ENCODE measurements around the gene PDCD5. TPM values are rescaled to one million over a fixed set of nuclear protein-coding genes. Genes with fewer than 3 reads are reported as not detected.

The PDCD5 gene
- total and polyA plus RNA-seq, 12 donors, result 84.3 to 349 (median 107) TPM

- H3K4me3 ChIP-seq, result no peak overlapping the region
- H3K27ac ChIP-seq, result no peak overlapping the region
- no peaks in the 10 kb centered on the region for H3K36me3 ChIP-seq
- no peaks in the 10 kb centered on the region for H3K4me1 ChIP-seq
- intact Hi-C loops (cut with DNase I), result no loop called here
- ATAC-seq (no peak), DNase-seq (no peak)
- 82 to 87% methylated on average over 11 of the region's 11 CpGs for WGBS, 2 donors
- peaks cover 0 to 8% (median 0%) of the 10 kb centered on the region in 7 donors for H3K27me3 ChIP-seq
- TF ChIP-seq CTCF (IDR thresholded peaks at IDR 0.05), result no peak
- no peaks in the 10 kb centered on the region for H3K9me3 ChIP-seq
These were observed 37.7 kb upstream of the PDCD5 start for GRCh38 chr19:32543115-32543900.

DNA sequence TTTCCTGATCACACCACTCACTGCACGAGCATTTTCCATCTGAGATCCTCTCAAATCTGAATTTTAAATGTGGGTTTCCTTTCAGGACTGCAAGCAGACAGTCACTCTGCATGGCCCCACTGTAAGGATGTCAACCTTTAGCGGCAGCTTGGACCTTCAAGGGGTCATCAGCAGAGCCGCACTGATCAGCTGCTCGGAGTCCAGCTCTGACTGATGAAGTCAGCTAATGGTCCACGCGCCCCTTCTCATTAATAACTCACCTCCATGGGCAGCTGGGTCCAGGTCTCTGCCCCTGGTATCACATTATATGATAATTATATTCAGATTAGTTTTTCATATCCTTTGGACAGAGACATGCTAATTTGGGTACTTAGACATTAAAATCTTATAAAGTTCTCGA, 36.1 kb upstream of the PDCD5 start:
- no peak for TF ChIP-seq CTCF (IDR thresholded peaks at IDR 0.05)
- intact Hi-C loops (cut with DNase I), result no loop called here
- Histone ChIP-seq H3K9me3 (no peaks in the 10 kb centered on the region), H3K27ac (no peak overlapping the region), H3K4me1 (no peaks in the 10 kb centered on the region), H3K4me3 (no peak overlapping the region), H3K36me3 (no peaks in the 10 kb centered on the region), H3K27me3 (peaks cover 0 to 7% (median 0%) of the 10 kb centered on the region in 7 donors)
- no peak for DNase-seq
- WGBS, 2 donors, result 76 to 81% methylated on average over 7 of the region's 7 CpGs
- ATAC-seq, result no peak

DNA sequence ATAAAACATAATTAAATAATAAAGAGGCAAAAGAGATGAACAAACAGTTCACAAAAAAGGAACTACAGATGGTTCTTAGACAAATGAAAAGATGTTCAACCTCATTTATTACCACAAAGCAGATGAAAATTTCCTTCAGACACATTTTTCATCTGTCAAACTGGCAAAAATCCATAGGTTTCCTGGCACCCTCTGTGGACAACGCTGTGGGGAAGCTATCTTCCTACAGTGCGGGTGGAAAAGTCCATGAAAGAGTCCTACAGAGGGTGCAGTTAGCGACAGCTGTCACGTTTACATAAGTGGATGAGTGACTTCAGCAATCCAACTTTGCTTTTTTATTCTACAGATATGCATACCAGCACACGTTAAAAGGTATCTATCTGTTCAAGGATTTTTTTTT, 30.3 kb upstream of the PDCD5 start:
- no peak for TF ChIP-seq CTCF (IDR thresholded peaks at IDR 0.05)
- Histone ChIP-seq H3K36me3 (no peaks in the 10 kb centered on the region), H3K4me1 (no peaks in the 10 kb centered on the region), H3K4me3 (no peak overlapping the region), H3K9me3 (no peaks in the 10 kb centered on the region), H3K27me3 (peaks cover 0 to 8% (median 0%) of the 10 kb centered on the region in 7 donors), H3K27ac (no peak overlapping the region)
- no peak for DNase-seq
- intact Hi-C loops (cut with DNase I), result no loop called here
- no peak for ATAC-seq
- WGBS, 2 donors, result 46 to 50% methylated on average over 5 of the region's 5 CpGs

- intact Hi-C loops (cut with DNase I), result no loop called here
- no peak for TF ChIP-seq CTCF (IDR thresholded peaks at IDR 0.05)
These were observed 25.2 kb upstream of the PDCD5 start for GRCh38 chr19:32555786-32556185.

More at GRCh38 chr19:32555786-32556185, 25.2 kb upstream of the PDCD5 start:
- Histone ChIP-seq H3K4me1 (no peaks in the 10 kb centered on the region), H3K9me3 (no peaks in the 10 kb centered on the region), H3K27me3 (peaks cover 0 to 14% (median 0%) of the 10 kb centered on the region in 7 donors), H3K36me3 (no peaks in the 10 kb centered on the region), H3K4me3 (no peak overlapping the region), H3K27ac (no peak overlapping the region)
- ATAC-seq (no peak), DNase-seq (no peak)
- 92% methylated on average over 1 of the region's 1 CpG for WGBS, 2 donors

Data from heart right ventricle (tissue), 16 donors.